Islet of Langerhans (tissue), 1 donor: ENCODE measurements around the gene TBC1D22A.

Source experiments
- FAIRE-seq: peaks from one replicate; lab custom pipeline; 2011; peaks lifted over from hg19 to GRCh38; lab: Jason Lieb, UNC

Gene TBC1D22A

DNA sequence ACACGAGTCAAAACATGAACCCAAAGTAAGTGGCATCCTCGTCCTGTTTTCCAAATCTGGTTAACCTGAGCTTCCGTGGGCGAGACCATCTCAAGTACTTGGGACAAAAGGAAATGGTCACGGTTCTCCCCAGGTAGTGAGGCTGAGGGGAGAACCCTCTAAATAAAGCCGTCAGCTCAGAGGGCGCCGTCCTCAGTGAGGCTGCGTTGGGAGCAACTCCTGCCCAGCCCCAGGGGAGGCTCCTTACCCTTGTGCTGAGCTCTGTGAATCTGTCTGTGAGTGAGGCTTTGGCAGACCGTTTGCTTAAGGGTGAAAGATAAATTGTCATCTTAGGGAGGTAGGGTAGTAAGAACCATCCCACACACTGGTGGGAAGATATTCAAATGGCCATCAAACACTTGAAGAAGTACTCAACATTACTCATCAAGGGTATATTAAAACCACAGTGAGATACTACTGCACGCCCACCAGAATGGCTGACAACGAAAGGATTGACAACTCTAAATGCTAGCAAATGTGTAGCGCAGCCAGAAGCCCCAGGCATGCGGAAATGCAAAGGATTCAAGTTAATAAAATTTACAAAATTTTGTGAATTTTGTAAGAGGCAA is 321.0 kb downstream of the TBC1D22A start:
- FAIRE-seq = no peak

DNA sequence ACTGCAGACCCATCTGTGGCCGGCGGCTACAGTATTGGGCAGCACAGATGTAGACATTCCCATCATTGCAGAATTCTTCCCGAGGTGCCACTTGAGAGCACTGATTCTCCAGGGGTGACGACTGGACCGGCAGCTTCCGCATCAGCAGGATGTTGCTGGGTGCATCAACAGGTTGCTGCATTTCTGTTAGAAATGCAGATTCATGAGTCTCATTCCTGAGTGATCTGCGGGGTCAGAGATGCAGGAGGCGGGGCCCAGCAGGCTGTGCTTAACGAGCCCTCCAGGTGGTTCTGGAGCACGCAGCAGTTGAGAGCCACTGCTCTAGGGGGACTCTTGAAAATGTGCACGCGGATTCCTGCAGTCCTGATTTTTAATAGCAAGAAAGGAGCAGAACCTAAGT is 321.8 kb downstream of the TBC1D22A start:
- FAIRE-seq = no peak

DNA sequence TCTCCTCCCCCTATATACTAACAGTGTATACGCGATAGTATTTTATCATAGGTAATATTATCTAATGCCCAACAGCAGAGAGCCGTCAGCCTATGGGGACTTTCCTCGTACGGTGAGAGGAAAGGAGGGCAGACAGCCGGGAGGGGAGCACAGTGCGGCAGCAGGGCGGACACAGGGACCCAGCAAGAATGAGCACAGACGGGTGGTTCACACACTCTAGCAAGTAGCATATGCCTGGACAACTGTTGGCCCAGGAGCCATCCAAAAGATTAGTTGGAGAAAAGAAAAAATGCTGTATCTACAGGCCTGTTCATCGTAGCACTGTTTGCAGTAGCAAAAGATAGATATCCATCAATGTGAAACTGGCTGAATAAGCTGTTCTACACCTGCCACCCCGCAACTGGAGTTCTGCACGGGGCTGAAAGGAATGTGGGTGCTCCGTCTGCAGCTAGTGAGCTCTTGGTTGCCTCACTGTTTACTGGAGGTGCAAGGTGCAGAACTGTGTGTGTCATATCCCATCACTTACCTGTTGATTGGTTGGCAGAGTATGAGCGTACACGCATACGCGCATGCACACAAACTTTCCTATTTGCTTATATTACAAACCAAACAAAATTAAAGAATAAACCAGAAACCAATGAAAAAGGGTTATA is 324.3 kb downstream of the TBC1D22A start:
- FAIRE-seq = no peak

GRCh38 chr22:47088480-47089158 is 326.2 kb downstream of the TBC1D22A start:
- no peak for FAIRE-seq

- no peak for FAIRE-seq
These were observed 326.9 kb downstream of the TBC1D22A start for GRCh38 chr22:47089374-47089773.

GRCh38 chr22:47089796-47090460 is 327.5 kb downstream of the TBC1D22A start:
- no peak for FAIRE-seq

GRCh38 chr22:47090591-47091245 is 328.3 kb downstream of the TBC1D22A start:
- FAIRE-seq = no peak

- FAIRE-seq = no peak
These were observed 328.8 kb downstream of the TBC1D22A start for GRCh38 chr22:47091246-47091651.

DNA sequence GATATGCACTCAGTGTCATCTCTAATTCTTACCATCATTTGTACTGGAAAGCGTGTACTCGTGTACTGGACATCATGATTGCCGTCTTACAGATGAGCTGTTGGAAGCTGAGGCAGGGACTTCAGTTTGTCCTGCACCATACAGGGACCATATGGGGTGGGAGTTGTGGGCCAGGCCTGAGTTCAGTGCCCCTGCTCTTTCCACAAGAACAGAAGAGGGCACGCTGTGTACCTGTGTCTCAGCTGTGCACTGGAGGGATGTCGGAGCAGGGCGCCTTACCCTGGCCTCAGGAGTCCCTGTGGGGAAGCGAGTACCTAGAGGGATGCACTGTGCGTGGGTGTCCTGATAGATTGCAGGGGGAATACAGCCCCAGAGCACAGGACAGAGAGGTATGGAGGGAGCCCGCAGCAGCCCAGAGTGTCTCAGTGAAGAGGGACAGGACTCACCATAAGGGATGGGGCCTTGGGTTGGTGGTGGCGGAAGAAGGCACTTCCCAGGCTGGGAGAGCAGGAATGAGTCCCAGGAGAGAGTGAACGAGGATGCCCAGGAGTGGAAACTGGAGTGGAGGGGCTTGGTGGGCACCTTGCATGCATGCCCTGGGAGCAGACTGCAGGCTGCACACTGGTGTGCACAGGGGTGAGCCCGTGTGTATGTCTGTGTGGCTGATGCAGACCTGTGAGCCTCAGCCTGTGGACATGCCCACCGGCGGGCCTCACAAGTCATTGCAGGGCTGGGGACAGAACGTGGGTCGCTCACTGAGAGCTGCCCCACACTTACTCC is 329.7 kb downstream of the TBC1D22A start:
- FAIRE-seq = no peak

GRCh38 chr22:47092896-47093311 is 330.5 kb downstream of the TBC1D22A start:
- FAIRE-seq = no peak

GRCh38 chr22:47093720-47094119 is 331.3 kb downstream of the TBC1D22A start:
- no peak for FAIRE-seq

- FAIRE-seq = no peak
These were observed 332.4 kb downstream of the TBC1D22A start for GRCh38 chr22:47094861-47095330.

GRCh38 chr22:47095395-47096122 is 333.1 kb downstream of the TBC1D22A start:
- no peak for FAIRE-seq

DNA sequence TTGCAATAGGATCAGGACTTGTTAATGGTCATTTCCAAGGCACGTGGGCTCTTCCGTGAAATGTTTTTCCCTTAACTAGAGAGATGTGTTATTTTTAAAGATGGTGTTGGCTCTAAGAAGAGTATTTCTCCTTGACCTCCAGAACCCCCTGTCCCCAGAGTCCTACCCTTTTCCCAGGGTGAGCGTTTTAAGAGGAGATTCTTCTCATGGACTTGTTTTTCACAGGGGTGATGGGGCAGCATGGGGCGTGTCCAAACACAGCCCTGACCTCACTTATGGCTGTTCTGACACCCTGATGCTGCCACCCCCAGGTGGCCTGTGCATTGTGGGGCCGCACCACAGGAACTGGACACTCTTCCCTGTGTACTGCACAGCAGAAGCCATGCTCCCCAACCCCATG is 335.7 kb downstream of the TBC1D22A start:
- FAIRE-seq = no peak

DNA sequence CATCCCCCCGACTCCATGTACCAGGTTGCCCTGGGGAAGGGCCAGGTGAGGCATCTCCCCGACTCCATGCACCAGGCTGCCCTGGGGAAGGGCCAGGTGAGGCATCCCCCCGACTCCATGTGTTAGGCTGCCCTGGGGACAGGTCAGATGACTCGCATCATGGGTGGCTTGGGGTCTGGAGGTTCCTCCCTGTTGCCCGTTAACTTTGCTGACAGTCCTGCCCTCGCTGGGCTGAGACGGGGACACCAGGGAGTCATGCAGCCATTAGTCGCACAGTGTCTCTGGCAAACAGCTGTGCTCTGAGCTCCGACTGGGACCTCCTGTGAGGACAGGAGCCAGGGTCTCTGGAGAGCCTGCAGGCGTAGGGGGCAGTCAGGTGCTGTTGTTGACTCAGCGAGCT is 336.1 kb downstream of the TBC1D22A start:
- FAIRE-seq = no peak

- no peak for FAIRE-seq
These were observed 337.6 kb downstream of the TBC1D22A start for GRCh38 chr22:47100019-47100418.

- no peak for FAIRE-seq
These were observed 338.3 kb downstream of the TBC1D22A start for GRCh38 chr22:47100646-47101200.

DNA sequence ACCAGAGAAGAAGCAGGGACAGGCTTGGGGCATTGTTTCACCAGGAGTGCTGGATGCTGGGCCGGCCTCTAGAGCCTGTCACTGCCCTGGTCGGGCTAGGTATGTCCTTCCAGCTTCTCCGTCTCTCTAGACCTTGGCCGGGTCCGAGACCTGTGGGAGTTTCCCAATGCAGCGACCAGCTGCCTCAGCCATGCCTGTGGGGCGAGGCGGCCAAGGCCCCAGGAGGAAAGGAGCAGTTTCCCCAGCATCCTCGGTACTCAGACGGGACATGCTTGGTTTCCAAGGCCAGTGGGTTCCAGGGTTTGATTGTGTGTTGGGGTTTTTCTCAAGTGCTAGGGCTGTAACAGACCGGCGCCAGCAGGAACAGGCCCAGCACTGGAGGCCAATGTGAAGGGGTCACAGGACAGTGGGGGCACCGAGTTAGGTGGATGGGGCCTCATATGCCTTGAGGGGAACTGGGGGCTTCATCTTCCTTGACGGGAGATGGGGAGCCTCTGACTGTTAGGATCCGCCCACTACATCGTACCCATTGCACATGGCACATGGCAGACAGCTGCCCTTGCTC is 339.0 kb downstream of the TBC1D22A start:
- no peak for FAIRE-seq

- FAIRE-seq = no peak
These were observed 339.6 kb downstream of the TBC1D22A start for GRCh38 chr22:47102081-47102480.

DNA sequence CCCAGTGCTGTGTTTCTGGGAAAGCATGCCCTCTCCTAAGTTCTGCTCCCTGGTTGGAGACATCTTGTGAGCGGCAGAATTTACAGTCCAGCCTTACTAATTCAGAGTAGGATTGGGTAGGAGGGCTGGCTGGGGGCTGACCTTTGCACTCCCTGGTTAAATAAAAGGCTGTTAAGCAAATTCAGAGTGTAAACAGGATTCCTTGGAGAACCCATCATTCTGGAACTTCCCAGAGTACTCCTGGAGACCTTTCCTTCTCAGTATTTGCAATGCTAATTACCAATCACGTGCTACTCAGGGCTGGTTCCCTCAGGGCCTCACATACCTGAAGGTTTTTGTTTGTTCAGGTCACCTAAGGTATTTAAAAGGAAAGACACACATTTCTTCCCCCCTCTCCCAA is 340.2 kb downstream of the TBC1D22A start:
- no peak for FAIRE-seq
